Measurements from ENCODE around the gene RBM20.
A peak's percentile ranks its signal among the peaks of the same experiment; 100 is the strongest.
"Not testable (repeated sequence)": the region's sequence is repeated elsewhere in the genome, so short reads cannot be mapped to it uniquely, and the experiment has no call there.

The RBM20 gene

DNA sequence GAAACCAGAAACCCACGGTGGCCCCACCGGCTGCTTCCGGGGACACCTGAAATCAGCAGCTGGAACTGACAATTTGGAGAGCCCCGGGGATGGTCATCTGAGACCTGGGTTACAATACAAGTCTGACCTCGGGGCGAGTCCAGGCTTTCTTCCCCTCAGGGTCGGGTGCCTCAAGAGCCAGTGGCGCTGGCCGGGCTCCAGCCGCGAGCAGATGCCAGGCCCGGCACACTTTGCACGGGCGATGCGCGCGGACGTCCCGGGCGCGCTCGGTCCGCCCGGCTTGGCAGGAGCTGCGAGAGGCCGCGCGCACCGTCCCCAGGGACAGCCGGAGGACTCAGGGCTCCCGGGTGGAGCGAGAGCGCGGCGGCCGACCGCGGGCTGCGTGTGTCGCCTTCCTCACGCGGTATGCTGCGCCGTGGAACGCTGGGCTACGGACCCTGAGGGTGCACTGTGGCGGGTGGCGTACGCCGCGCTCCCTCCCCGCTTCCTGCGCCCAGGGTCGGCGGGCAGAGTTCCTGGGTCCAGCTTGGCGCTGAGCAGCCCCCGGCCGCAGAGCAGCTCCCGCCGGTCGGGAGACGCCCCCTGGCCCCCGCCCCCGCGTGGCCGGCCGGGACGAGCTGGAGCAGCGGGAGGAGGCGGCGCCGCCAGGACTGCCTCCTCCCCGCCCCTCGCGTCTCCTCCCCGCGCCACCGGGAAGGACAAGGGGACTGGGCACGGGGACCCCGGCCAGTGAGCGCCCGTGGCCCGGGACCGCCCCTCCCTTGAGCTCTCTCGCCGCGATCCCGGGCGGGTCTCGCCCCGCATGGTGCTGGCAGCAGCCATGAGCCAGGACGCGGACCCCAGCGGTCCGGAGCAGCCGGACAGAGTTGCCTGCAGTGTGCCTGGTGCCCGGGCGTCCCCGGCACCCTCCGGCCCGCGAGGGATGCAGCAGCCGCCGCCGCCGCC is at the start of gene RBM20:
TSS of gene RBM20 (plus strand) at position 684 of the 945 bp plus-strand sequence. CDS start at position 803, 119 bp downstream.
- DNase-seq (ENCODE audit: low spot score), result no peak

DNA sequence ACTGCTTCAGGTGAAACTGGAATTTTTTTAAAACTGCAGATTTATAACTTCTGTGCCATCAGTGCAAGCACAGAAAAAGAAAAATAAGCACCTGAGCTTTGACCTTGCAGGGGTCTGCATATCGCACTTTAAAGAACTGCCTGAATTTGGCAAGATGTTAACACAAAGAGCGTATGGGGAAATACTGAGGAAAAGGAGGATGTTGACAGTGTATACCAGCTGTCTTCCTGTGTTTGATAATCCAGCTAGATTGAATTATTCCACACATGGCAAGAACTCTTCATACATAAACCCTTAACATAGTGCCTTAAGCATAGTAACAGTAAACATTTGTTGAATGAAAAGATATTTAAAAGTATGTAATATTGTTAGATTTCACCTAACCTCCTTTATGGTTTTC is 46.7 kb upstream of the RBM20 start:
- DNase-seq (ENCODE audit: low spot score), result no peak

DNA sequence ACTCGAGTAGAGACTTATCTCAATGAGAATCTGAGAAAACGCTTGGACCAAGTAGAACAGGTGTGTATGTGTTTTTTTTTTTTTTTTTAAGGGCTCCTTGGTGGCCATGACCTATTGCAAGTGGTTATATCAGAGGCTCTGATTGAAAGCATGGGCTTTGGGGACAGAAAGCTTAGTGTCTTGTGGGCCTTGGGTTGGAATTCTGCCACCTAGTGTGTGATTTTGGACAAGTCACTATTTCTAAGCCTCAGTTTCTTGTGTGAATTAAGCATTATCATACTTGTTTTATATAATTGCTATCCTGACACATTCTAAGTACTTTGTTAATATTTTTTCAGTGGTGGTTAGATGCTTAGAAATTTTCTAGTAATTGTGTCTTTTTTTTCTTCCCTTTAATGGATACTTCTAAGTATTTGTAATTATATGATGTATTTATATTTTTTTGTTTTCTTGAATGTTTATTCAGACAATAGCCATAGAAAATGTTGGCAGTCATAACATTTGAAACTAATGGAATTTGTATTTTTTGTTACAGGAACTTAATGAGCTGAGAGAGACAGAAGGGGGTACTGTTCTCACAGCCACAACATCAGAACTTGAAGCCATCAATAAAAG is 43.5 kb upstream of the RBM20 start:
- DNase-seq (ENCODE audit: low spot score), result peak; percentile 73

DNA sequence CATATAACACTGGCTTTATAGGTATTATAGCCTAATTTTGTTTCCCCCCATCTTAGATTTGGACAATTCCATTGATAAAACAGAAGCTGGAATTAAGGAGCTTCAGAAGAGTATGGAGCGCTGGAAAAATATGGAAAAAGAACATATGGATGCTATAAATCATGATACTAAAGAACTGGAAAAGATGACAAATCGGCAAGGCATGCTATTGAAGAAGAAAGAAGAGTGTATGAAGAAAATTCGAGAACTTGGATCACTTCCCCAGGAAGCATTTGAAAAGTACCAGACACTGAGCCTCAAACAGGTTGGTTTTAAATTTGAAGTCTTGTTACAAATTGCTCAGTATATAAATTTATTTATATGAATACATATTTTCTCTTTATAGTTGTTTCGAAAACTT is 42.6 kb upstream of the RBM20 start:
- DNase-seq (ENCODE audit: low spot score), result no peak

DNA sequence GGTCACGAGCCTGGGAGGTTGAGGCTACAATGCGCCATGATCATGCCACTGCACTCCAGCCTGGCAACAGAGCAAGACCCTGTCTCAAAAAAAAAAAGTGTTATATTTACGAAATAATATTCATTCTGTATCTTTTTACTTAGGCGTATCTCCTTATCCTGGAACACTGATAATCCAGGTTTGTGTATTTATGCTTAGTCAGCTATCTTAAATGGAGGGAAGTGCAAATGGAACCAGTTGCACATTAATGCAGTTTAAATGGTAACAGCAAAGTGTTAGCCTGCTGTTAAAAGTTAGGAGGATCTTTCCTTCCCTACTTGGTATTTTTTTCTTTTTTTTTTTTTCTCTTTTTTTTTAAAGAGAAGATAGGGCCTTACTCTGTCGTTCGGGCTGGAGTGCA is 36.0 kb upstream of the RBM20 start:
- no peak for DNase-seq (ENCODE audit: low spot score)

DNA sequence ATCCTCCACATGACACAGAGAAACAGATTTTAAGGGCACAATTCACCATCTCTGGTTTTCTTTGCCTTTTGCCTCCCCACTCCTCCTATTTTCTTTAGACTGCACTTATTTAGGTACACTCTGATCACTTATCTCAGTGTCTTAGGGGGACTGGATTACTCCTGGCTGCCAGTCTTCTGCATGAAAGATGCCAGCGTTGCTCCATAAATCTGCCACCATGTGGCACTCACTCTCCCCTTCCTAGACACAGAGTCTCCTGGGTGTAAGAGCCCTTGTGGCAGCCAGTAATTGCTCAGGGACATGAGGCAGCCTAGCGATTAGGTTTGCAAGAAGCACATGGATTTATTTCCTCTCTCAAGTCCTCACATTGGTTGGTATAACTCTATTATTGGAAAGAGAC is 34.5 kb upstream of the RBM20 start:
- DNase-seq (ENCODE audit: low spot score), result no peak

DNA sequence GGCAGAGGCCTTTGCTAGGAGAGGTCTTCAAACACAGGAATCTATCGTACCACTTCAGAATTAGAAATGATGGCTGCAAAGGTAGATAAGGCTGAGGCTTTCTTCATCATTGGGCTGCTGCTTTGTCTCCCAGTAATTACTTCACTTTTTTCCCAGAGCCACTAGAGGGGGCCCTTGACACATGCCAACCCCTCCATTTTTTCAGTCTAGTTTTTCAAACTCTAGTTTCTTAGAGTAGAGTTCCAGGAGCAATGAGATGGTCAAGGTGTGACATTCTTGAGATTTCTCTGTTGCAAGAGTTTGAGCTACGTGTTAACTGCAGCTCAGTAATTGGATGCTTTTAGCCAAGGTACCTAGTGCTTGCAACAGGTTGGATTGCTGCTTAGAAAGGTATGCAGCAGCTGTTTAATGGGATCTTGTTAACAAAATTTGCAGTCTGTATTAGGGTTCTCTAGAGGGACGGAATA is 33.8 kb upstream of the RBM20 start:
- peak; percentile 51 for DNase-seq (ENCODE audit: low spot score)

DNA sequence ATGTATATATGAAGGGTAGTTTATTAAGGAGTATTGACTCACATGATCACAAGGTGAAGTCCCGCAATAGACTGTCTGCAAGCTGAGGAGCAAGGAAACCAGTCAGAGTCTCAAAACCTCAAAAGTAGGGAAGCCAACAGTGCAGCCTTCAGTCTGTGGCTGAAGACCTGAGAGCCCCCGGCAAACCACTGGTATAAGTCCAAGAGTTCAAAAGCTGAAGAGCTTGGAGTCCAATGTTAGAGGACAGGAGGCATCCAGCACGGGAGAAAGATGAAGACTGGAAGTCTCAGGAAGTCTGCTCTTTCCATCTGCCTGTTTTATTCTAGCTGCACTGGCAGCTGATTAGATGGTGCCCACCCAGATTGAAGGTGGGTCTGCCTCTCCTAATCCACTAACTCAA is 33.4 kb upstream of the RBM20 start:
- DNase-seq (ENCODE audit: low spot score), result not testable (repeated sequence)

DNA sequence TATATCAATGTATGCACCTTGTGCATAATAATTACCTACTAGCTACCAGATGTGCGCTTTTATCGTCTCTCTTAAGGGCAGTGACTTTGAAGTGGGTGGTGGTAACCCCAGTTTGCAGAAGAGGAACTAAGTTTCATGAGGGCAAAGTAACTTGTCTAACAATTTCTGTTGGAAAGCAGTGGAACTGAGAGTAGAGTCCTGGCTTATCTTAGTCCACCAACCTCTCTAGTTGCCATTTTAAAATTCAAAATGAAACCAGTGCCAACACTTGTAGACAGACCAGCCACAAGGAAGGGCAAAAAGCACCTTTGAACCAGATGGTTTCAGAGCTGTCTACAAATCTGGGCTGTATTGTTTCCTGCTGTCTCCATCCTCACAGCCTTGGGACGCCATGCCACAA is 32.0 kb upstream of the RBM20 start:
- DNase-seq (ENCODE audit: low spot score), result no peak

DNA sequence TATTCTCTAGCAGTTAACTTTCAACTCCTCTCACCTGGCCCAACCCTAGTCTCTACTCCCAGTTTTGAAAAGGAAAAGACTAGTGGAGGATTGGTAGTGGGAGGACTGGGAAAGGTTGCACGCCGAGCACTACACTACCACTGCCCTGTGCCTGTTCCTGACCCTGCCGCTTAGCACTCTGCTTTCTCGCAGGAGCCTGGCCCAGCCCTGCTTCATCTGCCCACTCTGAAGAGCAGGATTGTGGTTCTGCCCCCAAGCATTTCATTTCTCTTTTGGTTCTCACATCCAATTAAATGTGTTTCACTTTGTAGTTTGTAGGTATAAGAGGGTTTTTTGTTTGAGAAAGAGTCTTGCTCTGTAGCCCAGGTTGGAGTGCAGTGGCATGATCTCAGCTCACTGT is 31.5 kb upstream of the RBM20 start:
- DNase-seq (ENCODE audit: low spot score), result no peak

DNA sequence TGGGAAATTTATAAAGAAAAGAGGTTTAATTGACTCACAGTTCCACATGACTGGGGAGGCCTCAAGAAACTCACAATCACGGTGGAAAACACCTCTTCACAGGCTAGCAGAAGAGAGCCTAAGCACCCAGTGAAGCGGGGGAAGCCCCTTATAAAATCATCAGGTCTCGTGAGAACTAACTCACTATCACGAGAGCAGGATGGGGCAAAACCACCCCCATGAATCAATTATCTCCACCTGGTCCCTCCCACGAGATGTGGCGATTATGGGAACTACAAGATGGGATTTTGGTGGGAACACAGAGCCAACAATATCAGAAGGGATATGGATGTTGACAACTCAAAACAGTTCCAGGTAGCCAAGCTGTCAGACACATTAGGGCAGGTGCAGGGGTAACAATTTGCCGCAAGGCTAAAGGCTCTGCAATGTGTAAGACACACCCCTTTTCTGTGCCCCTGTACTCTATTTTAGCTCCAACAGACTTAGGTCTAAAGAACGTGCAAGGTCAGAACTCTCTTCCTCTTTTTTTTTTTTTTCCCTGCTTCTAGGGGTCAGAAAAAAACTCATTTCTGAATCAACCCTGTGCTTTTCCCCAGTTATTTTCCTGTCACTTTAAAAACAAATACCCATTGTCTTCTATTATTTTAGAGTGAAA is 30.7 kb upstream of the RBM20 start:
- no peak for DNase-seq (ENCODE audit: low spot score)

DNA sequence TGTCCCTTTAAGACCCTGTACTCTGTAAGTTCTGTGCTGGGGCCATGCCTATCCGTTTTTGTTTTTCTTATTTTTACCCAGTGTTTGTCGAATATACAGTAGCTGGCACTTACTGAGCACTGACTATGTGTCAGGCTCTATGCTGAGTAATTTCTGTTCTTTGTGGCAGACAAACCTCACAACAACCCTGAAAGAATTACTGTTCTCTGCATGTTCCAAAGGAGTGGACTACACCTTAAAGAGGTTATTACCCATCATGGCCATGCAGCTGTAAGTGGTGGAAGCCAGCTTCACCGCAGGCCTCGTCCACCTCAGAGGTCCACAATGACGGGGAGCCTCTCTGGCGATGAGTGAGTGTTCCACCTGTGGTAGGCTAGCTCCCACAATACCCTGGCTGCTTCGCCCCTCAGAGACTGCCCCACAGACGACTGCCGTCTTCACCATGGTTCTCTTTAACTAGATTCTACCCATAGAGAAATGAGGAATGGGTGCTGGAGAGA is 30.1 kb upstream of the RBM20 start:
- no peak for DNase-seq (ENCODE audit: low spot score)

DNA sequence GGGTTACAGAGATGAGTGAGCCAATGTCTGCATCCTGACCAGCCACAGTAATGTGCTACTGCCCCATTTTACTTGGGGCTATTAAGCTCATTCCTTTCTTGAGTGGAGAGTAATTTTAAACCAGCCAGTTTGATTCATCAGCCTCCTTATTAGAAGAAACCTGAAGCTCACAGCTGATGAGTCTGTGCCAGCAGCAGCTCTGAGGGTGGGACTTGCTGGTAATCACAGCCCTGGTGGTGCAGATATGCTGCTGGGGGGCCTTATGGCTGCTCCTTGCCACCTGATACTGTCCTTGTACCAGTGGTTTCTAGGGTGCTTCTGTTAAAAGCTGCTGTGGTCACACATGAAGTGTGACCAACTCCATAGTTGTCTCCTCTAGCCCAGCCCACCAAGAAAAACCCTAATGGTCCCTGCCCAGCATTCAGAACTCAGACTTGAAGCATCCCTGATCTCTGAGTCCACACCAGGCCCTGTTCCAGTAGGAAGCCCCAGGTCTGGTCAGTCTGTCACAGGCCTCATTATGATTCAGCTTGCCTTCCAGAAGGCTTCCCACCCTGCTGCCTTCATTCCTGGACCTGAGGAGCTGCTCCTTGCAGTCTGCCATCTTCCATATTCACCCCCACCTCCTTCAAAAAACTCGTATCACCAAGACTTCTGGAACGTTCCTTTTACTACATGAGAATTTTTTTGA is 28.9 kb upstream of the RBM20 start:
- no peak for DNase-seq (ENCODE audit: low spot score)

DNA sequence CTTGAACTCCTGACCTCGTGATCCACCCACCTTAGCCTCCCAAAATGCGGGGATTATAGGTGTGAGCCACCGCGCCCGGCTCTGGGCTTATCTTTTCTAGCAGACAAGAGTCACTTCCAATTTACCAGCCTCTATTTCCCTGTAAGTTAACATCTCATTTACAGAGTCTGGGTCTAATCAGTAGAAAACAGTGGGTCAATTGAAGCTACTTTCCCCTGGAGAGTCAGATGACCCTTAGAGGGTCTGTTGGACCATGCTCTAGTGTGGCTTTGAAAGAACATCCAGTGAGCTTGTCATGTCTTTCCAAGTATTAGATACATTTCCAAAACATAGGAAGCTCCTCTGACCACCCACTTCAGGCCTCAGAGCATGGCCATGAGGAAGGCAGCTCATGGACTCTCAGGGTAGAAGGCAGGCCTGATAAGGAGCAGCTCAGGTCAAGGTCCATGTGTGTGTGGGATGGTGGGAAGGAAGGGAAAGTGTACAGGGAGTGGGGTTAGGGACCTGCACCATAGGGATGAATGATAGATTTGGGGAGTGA is 27.6 kb upstream of the RBM20 start:
- DNase-seq (ENCODE audit: low spot score), result no peak

DNA sequence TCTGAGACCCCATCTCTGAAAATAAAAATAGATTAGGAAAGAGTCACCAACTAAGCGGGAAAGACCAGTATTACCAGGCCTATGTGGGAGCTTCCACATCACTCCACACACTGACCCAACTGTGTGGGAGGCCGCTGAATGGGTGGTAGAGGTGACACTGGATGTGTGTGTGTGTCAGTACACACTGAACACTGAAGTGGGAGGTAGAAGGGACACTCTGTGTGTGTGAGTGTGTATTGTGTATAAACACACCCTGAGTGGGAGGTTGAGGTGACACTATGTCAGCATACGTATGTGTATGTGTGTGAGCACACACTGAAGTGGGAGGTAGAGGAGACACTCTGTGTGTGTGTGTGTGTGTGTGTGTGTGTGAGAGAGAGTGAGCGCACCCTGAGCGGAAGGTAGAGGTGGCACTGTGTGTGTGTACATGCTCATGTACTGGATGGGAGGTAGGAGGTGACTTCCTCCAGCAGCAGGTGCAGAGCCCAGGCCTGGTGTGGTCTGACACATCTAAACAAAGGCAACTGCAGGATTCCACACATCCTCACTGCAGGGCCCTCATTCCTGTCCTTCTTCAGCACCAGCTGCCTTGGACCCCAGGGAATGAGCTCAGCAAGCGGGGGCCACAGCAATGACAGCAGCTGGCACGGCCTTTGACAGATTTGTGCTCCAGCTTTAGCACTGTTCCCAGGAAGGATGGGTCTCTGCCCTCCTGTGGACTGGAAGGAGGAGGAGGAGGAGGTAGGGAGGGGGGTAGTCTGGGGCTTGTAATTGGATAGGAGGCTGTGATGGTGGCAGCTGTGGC is 26.5 kb upstream of the RBM20 start:
- DNase-seq (ENCODE audit: low spot score), result no peak

DNA sequence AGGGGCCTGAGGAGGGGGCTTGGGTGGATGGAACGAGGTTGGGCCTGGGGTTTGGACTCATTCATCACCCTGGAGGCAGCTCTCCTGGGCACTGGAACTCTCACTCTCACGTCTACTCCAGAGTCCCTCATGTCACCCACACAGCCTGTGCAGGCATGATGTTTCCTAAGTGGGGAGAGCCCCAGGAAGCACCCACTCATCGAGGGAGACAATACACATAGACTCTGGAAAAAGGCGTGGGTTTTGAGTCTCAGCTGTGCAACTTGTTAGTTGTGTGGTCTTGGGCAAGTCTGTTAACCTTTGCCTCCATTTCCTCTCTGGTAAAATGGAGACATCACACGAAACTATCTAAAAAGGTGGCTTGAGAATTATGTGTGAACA is 25.9 kb upstream of the RBM20 start:
- no peak for DNase-seq (ENCODE audit: low spot score)

DNA sequence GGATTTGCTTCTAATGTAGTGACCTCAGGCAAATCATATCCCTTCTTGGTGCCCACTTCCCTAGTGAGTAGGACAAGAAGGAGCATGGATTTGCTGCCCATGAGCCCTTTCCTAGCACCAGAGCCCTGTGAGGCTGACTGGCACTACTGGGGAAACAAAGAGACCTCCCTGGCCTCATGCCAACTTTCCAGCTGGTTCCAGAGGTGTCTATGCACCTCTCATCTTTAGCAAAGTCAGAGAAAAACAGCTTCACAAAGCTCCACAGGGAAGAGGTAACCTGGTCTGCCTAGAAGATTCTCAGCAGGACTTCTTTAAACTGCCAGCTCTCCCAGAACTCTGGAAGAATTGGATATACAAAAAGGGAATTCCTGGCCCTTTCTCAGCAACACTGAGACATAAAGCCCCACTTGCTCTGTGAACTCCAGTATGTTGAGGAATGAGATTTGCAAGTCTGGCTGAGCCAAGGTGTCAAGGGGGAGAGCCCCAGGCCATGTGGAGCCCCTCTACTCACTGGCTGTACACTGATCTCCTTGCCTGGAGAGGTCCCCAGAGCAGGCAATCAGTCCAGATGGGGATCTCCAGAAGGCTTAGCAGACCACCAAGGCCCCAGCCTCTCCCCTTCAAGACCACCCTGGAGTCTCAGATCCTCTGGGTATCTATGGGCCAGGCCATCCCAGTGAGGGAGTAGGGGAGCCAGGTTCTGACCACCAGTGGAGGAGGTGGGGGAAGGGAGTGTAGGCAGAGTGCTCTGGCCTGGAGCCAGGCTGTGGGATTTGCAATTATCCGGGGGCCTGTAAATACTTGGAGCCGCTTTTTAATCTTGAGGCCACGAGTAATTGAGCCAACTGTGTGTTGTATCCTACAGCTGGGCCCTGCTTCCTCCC is 24.4 kb upstream of the RBM20 start:
- no peak for DNase-seq (ENCODE audit: low spot score)

DNA sequence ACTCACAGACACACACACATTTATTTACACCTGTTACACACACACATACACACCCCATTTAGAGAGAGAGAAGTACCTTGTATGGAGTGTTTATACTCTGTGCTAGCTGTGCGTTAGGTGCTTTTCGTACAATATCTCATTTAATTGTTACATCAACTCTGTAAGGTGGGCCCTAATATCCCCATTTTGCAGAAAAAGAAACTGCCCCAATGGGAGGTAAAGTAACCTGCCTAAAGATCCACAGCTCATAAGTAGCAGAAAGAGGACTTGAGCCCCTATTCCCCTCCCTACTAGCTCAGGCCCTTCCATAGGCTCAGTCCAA is 23.8 kb upstream of the RBM20 start:
- DNase-seq (ENCODE audit: low spot score), result no peak

DNA sequence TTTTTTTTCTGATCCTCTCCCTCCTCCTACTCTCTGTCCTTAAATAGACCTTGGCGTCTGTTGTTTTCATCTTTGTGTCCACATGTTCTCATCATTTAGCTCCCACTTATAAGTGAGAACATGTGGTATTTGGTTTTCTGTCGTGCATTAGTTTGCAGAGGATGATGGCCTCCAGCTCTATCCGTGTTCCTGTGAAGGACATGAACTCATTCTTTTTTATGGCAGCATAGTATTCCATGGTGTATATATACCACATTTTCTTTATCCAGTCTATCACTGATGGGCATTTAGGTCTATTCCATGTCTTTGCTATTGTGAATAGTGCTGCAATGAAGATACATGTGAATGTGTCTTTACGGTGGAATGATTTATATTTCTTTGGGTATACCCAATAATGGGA is 20.8 kb upstream of the RBM20 start:
- not testable (repeated sequence) for DNase-seq (ENCODE audit: low spot score)

DNA sequence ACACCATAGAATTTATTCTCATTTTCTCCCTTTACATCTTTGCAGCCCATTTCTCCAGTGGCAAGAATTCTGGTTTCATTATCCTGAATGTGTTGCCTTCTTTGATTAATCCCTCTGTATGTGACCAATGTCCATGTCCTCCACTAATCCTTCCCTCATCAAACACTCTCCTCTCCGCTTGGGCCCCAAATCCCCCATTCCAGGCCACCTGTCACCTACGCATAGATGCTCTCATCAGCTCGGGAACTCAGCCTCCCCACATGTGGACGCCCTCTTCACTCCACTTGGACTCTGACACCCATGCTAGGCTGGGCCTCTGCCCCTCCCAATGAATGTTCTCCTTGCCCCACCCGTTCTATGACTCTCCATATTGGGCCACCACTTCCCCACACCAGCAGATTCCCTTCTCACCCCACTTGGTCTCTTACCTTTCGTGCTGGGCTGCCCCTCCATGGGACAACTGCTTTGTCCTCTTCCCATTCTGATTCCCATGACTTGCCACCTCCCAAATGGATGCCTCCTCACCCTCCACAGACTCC is 18.7 kb upstream of the RBM20 start:
- no peak for DNase-seq (ENCODE audit: low spot score)
